Hematopoietic multipotent progenitor cell treated with erythropoietin and hydrocortisone succinate and interleukin-3 and kit ligand, for 8 days (in vitro differentiated cells): Measurements from ENCODE around the gene IREB2.

Experiments
- DNase-seq: peaks from one replicate; pipeline ENCODE4 v3.0.0-alpha.2; 2015

Gene IREB2

DNA sequence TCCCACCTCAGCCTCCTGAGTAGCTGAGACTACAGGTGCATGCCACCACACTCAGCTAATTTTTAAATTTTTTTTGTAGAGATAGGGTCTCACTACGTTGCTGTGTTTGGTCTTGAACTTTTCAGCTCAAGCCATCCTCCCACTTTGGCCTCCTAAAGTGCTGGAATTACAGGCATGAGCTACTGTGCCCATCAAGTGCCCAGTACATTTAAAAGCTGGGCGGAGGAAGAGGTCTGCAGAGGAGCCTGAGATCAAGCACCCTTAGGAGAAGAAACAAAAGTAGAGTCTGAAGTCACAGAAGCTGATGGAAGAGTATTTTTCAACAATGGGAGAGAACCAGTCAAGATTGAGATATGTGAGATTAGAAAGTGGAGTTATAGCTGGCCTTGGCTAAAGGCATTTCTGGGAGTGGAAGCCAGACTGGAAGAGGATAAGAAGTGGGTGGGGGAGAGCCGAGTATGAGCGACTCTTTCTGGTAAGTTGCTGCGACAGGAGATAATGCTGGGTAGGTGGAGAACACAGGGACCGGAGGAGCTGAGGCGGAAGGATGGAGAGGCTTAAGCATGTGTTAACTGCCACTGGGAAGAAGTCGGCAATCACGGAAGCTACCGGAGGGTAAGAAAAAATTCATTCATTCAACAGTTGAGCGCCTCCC, 782 bp upstream of the IREB2 start:
- DNase-seq, result peak; percentile 84

DNA sequence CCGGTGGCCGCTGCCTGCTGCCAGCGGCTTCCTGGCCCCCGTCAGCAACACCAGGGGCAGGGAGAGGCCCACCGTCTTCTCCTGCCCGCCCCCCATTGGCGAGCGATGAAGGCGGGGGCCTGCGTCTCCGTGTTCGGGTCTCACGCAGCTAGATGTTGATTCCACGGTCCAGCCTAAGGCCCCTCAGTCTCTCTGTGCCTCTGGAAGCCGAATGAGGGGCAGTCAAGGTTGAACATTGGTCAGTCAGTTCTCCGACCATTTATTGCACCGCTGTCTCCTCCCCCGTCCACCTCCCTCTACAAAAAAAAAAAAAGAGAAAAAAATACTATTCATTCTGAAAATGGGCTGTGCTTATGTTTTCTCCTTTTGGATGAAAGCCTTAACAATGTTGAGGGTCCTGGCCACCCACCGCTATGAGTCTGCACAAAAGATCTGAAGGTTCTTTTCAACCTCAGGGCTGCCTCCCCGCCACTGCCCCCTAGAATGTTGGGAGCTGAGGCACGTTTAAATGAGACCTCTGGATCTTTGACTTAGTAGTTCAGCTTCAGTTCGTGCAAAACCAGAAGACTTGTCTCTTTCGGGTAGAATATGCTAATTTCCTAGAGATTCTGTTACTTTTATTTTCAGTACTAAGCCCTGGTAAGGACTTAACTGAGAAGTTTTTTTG, 736 bp downstream of the IREB2 start:
- peak; percentile 44 for DNase-seq

DNA sequence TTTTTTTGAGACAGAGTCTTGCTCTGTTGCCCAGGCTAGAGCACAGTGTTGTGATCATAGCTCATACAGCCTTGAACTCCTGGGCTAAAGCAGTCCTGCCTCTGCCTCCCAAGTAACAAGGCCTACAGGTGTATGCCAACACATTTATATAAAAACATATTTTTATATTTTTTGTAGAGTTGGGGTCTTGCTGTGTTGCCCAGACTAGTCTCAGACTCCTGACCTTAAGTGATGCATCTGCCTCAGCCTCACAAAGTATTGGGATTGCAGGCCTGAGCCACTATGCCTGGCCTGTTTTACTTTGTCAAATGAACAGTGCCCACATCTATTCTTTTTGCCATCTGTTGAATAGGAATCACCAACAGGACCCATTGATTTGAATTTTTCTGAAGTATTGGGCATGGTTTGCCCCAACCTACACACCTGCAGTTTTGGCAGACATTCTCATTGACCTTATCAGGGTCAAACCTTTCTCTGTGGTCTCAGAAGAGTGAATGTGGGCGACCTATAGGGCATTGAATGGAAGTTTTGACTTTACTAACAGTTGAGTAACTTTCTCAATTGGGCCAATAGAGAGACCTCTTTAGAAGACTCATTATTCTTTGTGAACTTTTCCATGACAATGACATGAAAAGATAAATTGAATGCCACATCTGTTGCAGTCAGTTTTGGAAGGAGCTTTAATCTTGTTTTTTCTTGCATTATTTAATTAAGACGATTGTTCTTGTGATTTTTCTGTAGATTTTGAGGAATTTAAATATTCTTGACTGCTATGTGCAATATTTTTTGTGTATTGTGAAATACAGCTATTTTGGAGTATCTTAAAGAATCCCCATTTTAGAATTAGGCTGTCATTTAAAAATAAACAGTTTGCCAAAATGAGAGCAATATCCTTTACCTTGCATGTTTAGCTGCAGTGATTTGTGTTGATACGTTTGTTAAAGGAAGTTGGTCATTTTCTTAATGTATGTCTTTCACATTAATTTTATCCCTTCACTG, 2.7 kb downstream of the IREB2 start:
- DNase-seq, result no peak

DNA sequence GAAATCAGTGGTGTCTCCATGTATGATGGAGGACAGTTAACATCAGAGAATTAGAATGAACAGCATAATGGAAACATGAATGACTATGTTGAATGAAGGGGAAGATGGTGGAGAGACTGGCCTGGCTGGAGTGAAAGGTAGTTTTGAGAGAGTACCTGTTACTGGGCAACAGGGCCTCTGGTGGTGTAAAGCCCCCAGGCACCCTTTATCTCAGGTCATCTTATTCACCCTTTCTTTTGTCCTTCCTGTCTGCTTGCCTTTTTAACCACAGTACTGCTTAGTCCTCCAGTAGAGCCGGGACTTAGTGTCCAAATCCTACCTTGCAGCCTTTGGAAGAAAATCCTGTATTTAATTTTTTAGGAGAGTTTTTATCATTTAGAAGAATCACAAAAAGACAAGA, 6.2 kb downstream of the IREB2 start:
- no peak for DNase-seq

DNA sequence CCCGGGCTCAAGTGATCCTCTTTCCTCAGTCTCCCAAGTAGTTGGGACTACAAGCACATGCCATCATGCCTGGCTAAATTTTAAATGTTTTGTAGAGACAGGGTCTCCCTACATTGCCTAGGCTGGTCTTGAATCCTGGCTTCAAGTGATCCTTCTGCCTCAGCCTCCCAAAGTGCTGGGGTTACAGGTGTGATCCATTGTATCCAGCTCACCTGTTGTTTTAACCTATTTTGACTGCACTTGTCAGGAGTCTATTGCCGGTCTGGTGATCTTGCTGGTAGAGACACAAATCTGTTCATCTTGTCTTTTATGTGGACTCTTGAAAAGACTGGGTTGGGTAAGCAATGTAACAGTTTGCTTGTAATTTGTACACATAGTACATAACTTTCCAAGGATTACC, 7.9 kb downstream of the IREB2 start:
- DNase-seq, result no peak

- DNase-seq, result no peak
Measured at GRCh38 chr15:78446551-78446950, 8.5 kb downstream of the IREB2 start.

DNA sequence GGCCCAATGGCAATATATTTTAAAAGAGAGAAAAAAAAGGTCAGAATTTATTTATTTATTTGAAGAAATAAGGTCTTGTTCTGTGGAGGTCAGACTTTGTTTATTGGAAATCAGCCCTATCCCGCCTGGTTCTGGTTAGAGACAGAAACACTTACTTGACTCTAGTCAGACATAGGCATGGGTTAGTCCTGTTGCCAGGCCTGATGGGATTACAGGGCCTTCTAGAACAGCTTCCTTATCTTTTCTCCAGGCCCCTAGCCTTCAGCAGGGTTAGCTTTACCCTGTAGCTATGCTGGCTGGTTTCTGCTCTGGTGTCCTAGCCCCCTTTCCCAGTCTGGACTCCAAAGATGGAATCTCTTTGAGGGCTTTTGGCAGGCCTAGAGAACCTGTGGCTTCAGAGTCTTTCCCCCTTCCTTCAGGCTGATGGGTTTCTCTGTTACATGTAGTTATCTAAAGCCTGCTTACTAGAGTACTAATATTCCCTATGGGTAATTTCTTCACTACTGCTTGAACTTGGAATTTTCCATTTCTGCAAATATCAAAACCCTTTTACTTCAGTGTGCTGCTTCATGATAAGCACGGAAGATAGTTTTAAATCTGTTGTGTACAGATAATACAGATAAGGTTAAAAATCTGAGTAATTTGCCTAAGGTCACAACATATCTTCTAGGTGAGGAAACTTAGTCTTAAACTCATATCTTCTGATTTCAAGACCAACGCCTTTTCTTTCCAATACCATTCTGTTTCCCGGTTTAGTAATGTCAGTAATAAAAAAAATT, 10.6 kb downstream of the IREB2 start:
- DNase-seq, result no peak

- no peak for DNase-seq
Measured at GRCh38 chr15:78449220-78449999, 11.4 kb downstream of the IREB2 start.

DNA sequence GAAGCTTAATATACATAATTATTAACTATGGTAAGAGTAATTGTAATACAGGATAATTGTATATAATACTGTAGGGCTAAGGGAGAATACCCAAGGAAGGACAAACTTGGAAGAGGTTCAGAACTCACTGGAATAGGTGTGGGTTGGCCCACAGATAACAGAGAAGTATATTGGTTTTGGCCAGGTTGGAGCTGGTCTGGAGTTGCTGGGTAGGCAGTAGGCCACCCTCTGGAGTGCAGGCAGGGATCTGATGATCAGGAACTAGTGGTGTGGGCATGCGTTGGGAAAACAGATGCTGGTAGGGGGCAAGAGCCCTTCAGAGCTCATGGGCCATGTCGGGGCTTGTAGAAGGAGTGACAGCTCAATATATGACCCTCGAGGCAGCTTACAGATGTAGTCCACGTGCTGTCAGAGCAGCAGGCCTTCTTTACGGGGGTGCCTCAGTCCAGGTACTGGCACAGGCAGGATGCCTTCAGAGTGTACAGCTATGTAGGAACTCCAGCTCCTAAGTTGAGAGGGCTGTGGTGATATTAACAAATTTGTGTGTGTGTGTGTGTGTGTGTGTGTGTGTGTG, 12.4 kb downstream of the IREB2 start:
- DNase-seq, result no peak

- no peak for DNase-seq
Measured at GRCh38 chr15:78452485-78452884, 14.5 kb downstream of the IREB2 start.

GRCh38 chr15:78453447-78453846, 15.4 kb downstream of the IREB2 start:
- no peak for DNase-seq

GRCh38 chr15:78454992-78455391, 17.0 kb downstream of the IREB2 start:
- no peak for DNase-seq

DNA sequence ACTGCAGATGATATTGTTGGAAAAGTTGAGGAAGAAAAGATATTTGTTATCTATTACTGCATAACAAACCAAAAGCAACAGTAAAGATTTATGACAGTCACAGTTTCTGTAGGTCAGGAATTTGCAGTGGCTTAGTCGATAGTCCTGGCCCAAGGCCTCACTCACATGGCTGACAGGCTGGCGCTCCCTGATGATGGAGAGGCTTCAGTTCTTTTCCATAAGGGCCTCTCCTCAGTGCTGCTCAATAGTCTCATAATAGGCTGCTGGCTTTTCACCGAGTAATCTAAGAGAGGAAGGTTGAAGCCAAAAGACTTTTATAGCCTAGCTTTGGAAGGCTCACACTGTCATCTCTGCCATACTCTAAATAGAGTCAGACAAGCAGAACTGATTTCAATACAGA, 17.7 kb downstream of the IREB2 start:
- DNase-seq, result no peak

- no peak for DNase-seq
Measured at GRCh38 chr15:78456426-78456825, 18.4 kb downstream of the IREB2 start.

DNA sequence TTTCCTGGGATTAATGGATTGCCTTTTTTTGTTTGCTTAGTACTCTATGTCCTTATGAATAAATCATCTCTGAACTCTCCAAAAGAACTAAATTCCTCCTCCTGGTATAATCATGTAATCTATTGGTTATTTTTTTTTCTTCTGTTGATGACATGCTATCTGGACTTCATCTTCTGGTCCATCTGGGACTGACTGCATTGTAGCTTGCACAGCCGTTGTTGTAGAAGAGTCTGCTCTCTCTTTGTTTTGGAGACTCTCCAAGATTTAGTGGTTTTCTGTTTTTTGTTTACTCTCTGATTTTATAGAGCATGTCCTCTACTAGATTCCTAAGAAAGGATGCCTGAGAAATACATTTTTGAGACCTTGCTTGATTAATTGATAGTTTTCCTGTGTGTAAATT, 19.1 kb downstream of the IREB2 start:
- peak; percentile 20 for DNase-seq

- no peak for DNase-seq
Measured at GRCh38 chr15:78460737-78461136, 22.7 kb downstream of the IREB2 start.

GRCh38 chr15:78461171-78461888, 23.3 kb downstream of the IREB2 start:
- no peak for DNase-seq

DNA sequence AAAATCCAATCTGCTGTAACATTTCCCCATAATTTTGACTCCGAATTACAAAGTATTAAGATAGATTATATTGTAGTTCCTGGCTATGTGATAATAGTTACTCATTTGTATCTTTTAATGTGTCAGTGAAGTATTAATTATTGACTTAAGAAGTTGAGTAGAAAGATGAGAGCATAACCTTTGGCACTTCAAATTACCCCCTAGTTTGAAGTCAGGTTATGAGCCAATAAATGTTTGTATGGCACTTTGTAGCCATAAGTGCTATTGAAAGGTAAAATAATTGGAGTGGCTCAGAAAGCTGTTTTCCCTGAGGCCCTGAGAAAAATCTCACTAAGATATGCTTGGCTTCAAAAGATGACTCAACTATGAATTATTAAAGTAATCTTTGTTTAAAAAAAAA, 31.0 kb downstream of the IREB2 start:
- DNase-seq, result no peak

DNA sequence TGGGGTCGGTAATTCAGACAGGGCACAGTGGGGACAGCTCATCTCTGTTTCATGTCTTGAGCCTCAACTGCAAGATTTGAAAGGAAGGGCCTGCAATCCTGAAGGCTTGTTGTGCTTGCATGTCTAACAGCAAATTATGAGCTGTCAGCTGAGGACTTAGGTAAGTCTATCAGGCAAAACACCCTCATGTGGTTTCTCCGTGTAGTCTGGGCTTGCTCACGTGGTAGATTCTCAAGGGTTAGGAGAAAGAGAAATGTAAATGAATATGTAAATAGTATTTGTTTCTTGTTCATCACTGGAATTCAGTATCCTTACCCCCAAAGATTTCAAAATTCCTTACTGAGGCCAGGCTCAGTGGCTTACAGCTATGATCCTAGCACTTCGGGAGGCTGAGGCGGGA, 39.3 kb downstream of the IREB2 start:
- no peak for DNase-seq

DNA sequence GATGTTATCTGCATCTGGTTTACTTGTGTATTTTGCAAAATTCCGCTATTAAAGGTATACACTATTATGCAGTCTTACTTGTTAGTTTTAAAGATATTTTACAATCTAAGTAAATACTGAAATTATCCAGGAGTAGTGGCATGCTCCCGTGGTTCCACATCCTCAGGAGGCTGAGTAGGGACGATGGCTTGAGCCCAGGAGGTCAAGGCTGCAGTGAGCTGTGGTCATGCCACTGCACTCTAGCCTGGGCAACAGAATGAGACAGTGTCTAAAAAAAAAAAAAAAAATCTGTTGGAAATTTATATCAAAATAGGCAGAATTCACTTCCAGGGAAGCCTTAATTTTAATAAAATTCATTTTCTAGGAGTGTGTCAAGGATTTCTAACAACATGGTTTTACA, 41.6 kb downstream of the IREB2 start:
- no peak for DNase-seq

GRCh38 chr15:78481917-78482316, 43.9 kb downstream of the IREB2 start:
- no peak for DNase-seq
